ENCODE measurements around the gene LMNTD2.
A peak's percentile ranks its signal among the peaks of the same experiment; 100 is the strongest.

LMNTD2 gene

GRCh38 chr11:560305-561147, at the start of gene LMNTD2, which contains the start of gene RASSF7:
LMNTD2 (minus strand) TSS chr11:560738; CDS start chr11:560716, 22 bp downstream.
RASSF7 (plus strand) TSS chr11:560970; CDS start chr11:561769, 799 bp downstream.
- DNase-seq (ENCODE audit: low spot score) = peak; percentile 95

- DNase-seq (ENCODE audit: low spot score) = no peak
Measured at GRCh38 chr11:609341-609811, 48.8 kb upstream of the LMNTD2 start.

GRCh38 chr11:608791-609251, 48.3 kb upstream of the LMNTD2 start:
- no peak for DNase-seq (ENCODE audit: low spot score)

GRCh38 chr11:607971-608659, 47.6 kb upstream of the LMNTD2 start:
- no peak for DNase-seq (ENCODE audit: low spot score)

GRCh38 chr11:607020-607780, 46.7 kb upstream of the LMNTD2 start:
- no peak for DNase-seq (ENCODE audit: low spot score)

- DNase-seq (ENCODE audit: low spot score) = no peak
Measured at GRCh38 chr11:606245-606644, 45.7 kb upstream of the LMNTD2 start.

- DNase-seq (ENCODE audit: low spot score) = no peak
Measured at GRCh38 chr11:605286-606129, 45.0 kb upstream of the LMNTD2 start.

- DNase-seq (ENCODE audit: low spot score) = no peak
Measured at GRCh38 chr11:603154-603553, 42.6 kb upstream of the LMNTD2 start.

GRCh38 chr11:601573-602245, 41.2 kb upstream of the LMNTD2 start:
- DNase-seq (ENCODE audit: low spot score) = no peak

GRCh38 chr11:598005-598680, 37.6 kb upstream of the LMNTD2 start:
- no peak for DNase-seq (ENCODE audit: low spot score)

- no peak for DNase-seq (ENCODE audit: low spot score)
Measured at GRCh38 chr11:597166-597725, 36.7 kb upstream of the LMNTD2 start.

GRCh38 chr11:596374-596773, 35.8 kb upstream of the LMNTD2 start:
- no peak for DNase-seq (ENCODE audit: low spot score)

GRCh38 chr11:595400-595799, 34.9 kb upstream of the LMNTD2 start:
- DNase-seq (ENCODE audit: low spot score) = no peak

GRCh38 chr11:593347-593746, 32.8 kb upstream of the LMNTD2 start:
- no peak for DNase-seq (ENCODE audit: low spot score)

- no peak for DNase-seq (ENCODE audit: low spot score)
Measured at GRCh38 chr11:592918-593317, 32.4 kb upstream of the LMNTD2 start.

- DNase-seq (ENCODE audit: low spot score) = no peak
Measured at GRCh38 chr11:592501-592900, 32.0 kb upstream of the LMNTD2 start.

GRCh38 chr11:590997-591396, 30.5 kb upstream of the LMNTD2 start:
- DNase-seq (ENCODE audit: low spot score) = no peak

- DNase-seq (ENCODE audit: low spot score) = no peak
Measured at GRCh38 chr11:589798-590197, 29.3 kb upstream of the LMNTD2 start.

- peak; percentile 74 for DNase-seq (ENCODE audit: low spot score)
Measured at GRCh38 chr11:587978-588380, 27.4 kb upstream of the LMNTD2 start.

GRCh38 chr11:587546-587945, 27.0 kb upstream of the LMNTD2 start:
- no peak for DNase-seq (ENCODE audit: low spot score)

Measured in CD4-positive, alpha-beta T cell treated with Interleukin-15 for 4 hours (primary cell).